KMS-11 (cell line): ENCODE data around the gene GSTA3.

Experiments
- H2AFZ ChIP-seq: fragments of 200-600 bp; sonication (generic); 2 replicates; pipeline ENCODE4 v1.6.1; 2016; ENCODE audit warnings: antibody characterized with exemption, mixed run types, low read depth
- H3K27ac ChIP-seq: fragments of 200-600 bp; sonication (generic); 2 replicates; pipeline ENCODE4 v1.6.1; 2016; ENCODE audit warnings: mild to moderate bottlenecking, mixed run types
- H3K27me3 ChIP-seq: fragments of 200-600 bp; sonication (generic); 2 replicates; pipeline ENCODE4 v1.6.1; 2017; ENCODE audit warnings: mild to moderate bottlenecking, low read depth, mixed run types, moderate library complexity; ENCODE audit not compliant: insufficient read depth
- H3K36me3 ChIP-seq: fragments of 200-600 bp; sonication (generic); 2 replicates; pipeline ENCODE4 v1.6.1; 2017; ENCODE audit warnings: mild to moderate bottlenecking, mixed run types; ENCODE audit not compliant: insufficient read depth
- H3K4me1 ChIP-seq: fragments of 200-600 bp; sonication (generic); 2 replicates; pipeline ENCODE4 v1.6.1; 2016; ENCODE audit warnings: mild to moderate bottlenecking, low read depth, mixed run types; ENCODE audit not compliant: poor library complexity, severe bottlenecking
- H3K4me2 ChIP-seq: fragments of 200-600 bp; sonication (generic); 2 replicates; pipeline ENCODE4 v1.7.0; 2016; ENCODE audit warnings: mild to moderate bottlenecking, mixed run types
- H3K4me3 ChIP-seq: fragments of 200-600 bp; sonication (generic); IDR thresholded peaks from 2 replicates; pipeline ENCODE4 v1.6.1; 2017; ENCODE audit warnings: low read depth, low read length, mixed read lengths; ENCODE audit not compliant: insufficient read depth
- H3K79me2 ChIP-seq: fragments of 200-600 bp; sonication (generic); 2 replicates; pipeline ENCODE4 v1.6.1; 2016; ENCODE audit warnings: low read depth, mixed run types; ENCODE audit not compliant: insufficient read depth
- H3K9ac ChIP-seq: fragments of 200-600 bp; sonication (generic); 2 replicates; pipeline ENCODE4 v1.6.1; 2016; ENCODE audit warnings: mild to moderate bottlenecking, mixed run types
- H4K20me1 ChIP-seq: fragments of 200-600 bp; sonication (generic); 2 replicates; pipeline ENCODE4 v1.6.1; 2016; ENCODE audit warnings: mild to moderate bottlenecking, mixed run types; ENCODE audit not compliant: insufficient read depth
- CTCF ChIP-seq: fragments of 200-600 bp; sonication (generic); conservative IDR thresholded peaks from 2 replicates; pipeline ENCODE4 v1.6.1; 2017; ENCODE audit warnings: low read depth, mild to moderate bottlenecking, antibody characterized with exemption, low read length, moderate library complexity, mixed read lengths

Gene GSTA3

DNA sequence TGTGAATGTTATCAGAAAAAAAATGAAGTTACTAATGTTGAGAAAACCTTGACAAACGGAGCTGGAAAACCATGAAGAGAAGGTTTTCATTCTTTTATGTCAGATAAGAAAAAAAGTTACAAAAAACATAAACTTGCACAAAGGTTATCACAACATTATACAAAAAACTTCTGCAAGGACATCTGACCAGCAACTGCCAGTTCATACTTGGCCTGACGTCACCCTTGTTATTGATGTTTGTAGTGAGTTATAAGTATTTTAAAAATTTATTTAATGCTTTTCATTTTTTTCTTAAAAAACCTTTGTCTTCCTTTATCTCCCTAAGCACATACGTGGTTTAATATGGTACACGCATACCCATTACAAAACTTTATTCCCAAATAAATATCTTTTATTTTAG lies 16.3 kb downstream of the GSTA3 start:
- Histone ChIP-seq H3K79me2 (no peaks in the 10 kb centered on the region), H3K27ac (no peak overlapping the region), H3K4me1 (no peaks in the 10 kb centered on the region), H2AFZ (no peak overlapping the region), H3K27me3 (no peaks in the 10 kb centered on the region), H3K9ac (no peak overlapping the region), H3K36me3 (no peaks in the 10 kb centered on the region), H3K4me3 (no peak overlapping the region), H4K20me1 (no peaks in the 10 kb centered on the region), H3K4me2 (no peak overlapping the region)
- no peak for TF ChIP-seq CTCF

DNA sequence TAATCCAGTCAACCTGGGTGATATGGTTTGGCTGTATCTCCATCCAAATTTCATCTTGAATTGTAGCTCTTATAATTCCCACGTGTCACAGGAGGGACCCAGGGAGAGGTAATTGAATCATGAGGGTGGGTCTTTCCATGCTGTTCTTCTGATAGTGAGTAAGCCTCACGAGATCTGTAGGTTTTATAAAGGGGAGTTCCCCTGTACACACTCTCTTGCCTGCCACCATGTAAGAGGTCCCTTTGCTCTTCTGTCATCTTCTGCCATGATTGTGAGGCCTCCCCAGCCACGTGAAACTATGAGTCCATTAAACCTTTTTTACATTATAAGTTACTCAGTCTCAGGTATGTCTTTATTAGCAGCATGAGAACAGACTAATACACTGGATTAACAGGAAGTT lies 19.5 kb downstream of the GSTA3 start:
- Histone ChIP-seq H3K4me3 (no peak overlapping the region), H2AFZ (no peak overlapping the region), H3K4me1 (no peaks in the 10 kb centered on the region), H3K27ac (no peak overlapping the region), H3K9ac (no peak overlapping the region), H3K4me2 (no peak overlapping the region), H4K20me1 (no peaks in the 10 kb centered on the region), H3K27me3 (no peaks in the 10 kb centered on the region), H3K79me2 (no peaks in the 10 kb centered on the region), H3K36me3 (no peaks in the 10 kb centered on the region)
- no peak for TF ChIP-seq CTCF

- H3K4me1 ChIP-seq: no peaks in the 10 kb centered on the region
- H3K36me3 ChIP-seq: no peaks in the 10 kb centered on the region
- H3K4me3 ChIP-seq: no peak overlapping the region
- no peak overlapping the region for H2AFZ ChIP-seq
- no peaks in the 10 kb centered on the region for H3K27me3 ChIP-seq
- H3K9ac ChIP-seq: no peak overlapping the region
- H3K79me2 ChIP-seq: no peaks in the 10 kb centered on the region
- no peak overlapping the region for H3K27ac ChIP-seq
- no peak for TF ChIP-seq CTCF
- H3K4me2 ChIP-seq: no peak overlapping the region
- no peaks in the 10 kb centered on the region for H4K20me1 ChIP-seq
Observed at GRCh38 chr6:52887910-52888524, 21.5 kb downstream of the GSTA3 start.

DNA sequence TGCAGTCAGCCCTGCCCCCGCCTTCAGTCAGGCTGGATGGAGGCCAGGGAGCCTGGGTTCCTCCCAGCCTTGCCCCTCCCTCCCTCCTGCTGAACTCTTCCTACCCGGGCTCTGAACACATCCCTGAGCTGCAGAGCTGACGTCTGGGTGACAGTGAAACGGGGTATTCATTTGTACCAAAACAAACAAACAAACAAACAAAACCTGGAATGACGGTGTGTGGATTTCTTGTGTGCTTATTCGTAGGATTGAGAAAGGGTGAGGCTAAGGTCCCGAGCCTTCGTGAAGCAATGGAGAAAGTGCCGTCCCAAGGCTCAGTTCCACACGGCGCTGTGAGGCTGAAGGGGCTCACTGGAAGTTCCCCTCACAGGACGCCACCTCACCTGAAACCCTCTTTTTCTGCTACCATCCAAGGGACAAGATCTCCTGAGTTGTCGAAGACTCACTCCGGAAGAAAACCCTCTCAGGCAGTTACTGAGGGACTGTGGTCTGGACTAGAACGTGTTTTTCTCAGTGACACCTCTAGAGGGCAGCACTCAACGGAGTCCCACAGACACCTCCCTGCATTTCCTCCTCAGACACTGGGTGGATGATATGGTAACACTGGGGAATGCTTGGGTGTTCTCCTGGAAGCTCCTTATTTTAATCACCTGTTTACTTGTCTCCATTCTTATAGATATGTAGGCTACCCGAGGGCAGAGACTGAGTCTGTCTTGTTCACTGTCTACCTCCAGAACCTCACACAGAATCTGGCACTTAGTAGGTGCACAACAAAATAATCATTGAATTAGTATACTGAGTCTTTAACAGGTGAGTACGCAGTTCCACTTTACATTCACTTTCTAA lies 27.3 kb downstream of the GSTA3 start:
- no peaks in the 10 kb centered on the region for H3K79me2 ChIP-seq
- H4K20me1 ChIP-seq: no peaks in the 10 kb centered on the region
- H3K36me3 ChIP-seq: no peaks in the 10 kb centered on the region
- TF ChIP-seq CTCF: peak; percentile 86
- H3K9ac ChIP-seq: peak overlapping the region; percentile 5; the same call in 1 of the 2 replicates
- no peak overlapping the region for H3K27ac ChIP-seq
- peaks cover 12% of the 10 kb centered on the region for H3K4me1 ChIP-seq
- H3K27me3 ChIP-seq: no peaks in the 10 kb centered on the region; the same call in 1 of the 2 replicates
- H3K4me2 ChIP-seq: peak overlapping the region; percentile 66
- H2AFZ ChIP-seq: peak overlapping the region; percentile 77
- H3K4me3 ChIP-seq: no peak overlapping the region
